GM06990 (cell line): ENCODE measurements around the gene SPSB3.
"Not testable (repeated sequence)": the region's sequence is repeated elsewhere in the genome, so short reads cannot be mapped to it uniquely, and the experiment has no call there.

Source experiments
- DNase-seq: peaks from one replicate; pipeline ENCODE4 v3.0.0-alpha.2; 2011; ENCODE audit not compliant: insufficient read length; ENCODE audit errors: extremely low read depth
- H3K27me3 ChIP-seq: replicated peaks from 2 replicates; pipeline ENCODE4 v1.6.0; 2011; ENCODE audit warnings: low read length; ENCODE audit not compliant: control insufficient read depth, insufficient read depth
- H3K36me3 ChIP-seq: 2 replicates; pipeline ENCODE4 v1.5.1; 2011; ENCODE audit warnings: low read length; ENCODE audit not compliant: control insufficient read depth, insufficient read depth
- H3K4me3 ChIP-seq: replicated peaks from 2 replicates; pipeline ENCODE4 v1.5.1; 2011; ENCODE audit warnings: low read depth, mild to moderate bottlenecking, control low read depth, low read length
- TF ChIP-seq, protein P1 (sequence below): IDR thresholded peaks from 2 replicates; pipeline ENCODE4 v1.5.1; 2011; ENCODE audit warnings: low read length, control low read depth, mild to moderate bottlenecking, inconsistent platforms; ENCODE audit not compliant: insufficient read depth, poor library complexity, severe bottlenecking

SPSB3 gene

GRCh38 chr16:1740781-1741490, 41.4 kb downstream of the SPSB3 start:
- Histone ChIP-seq H3K36me3 (peaks cover 14% of the 10 kb centered on the region), H3K27me3 (no peaks in the 10 kb centered on the region), H3K4me3 (no peak overlapping the region)
- DNase-seq, result no peak
- TF ChIP-seq, protein P1, sequence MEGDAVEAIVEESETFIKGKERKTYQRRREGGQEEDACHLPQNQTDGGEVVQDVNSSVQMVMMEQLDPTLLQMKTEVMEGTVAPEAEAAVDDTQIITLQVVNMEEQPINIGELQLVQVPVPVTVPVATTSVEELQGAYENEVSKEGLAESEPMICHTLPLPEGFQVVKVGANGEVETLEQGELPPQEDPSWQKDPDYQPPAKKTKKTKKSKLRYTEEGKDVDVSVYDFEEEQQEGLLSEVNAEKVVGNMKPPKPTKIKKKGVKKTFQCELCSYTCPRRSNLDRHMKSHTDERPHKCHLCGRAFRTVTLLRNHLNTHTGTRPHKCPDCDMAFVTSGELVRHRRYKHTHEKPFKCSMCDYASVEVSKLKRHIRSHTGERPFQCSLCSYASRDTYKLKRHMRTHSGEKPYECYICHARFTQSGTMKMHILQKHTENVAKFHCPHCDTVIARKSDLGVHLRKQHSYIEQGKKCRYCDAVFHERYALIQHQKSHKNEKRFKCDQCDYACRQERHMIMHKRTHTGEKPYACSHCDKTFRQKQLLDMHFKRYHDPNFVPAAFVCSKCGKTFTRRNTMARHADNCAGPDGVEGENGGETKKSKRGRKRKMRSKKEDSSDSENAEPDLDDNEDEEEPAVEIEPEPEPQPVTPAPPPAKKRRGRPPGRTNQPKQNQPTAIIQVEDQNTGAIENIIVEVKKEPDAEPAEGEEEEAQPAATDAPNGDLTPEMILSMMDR, result no peak

DNA sequence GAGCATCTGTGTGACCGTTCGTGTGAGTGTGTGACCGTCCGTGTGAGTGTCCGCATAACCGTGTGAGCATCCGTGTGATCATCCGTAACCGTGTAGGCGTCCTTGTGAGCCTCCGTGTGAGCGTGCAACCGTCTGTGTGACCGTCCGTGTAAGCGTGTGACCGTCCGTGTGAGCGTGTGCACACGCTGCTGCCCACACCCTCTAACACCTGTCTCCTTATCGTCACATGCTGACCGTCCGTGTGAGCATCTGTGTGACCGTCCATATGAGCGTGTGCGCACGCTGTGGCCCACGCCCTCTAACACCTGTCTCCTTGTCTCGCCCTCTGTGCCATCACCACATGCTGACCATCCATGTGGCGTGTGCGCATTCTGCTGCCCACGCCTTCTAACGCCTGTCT, 42.1 kb downstream of the SPSB3 start:
- no peak overlapping the region for H3K4me3 ChIP-seq
- TF ChIP-seq, protein P1, result no peak
- no peaks in the 10 kb centered on the region for H3K27me3 ChIP-seq
- no peak for DNase-seq
- H3K36me3 ChIP-seq, result peaks cover 14% of the 10 kb centered on the region

DNA sequence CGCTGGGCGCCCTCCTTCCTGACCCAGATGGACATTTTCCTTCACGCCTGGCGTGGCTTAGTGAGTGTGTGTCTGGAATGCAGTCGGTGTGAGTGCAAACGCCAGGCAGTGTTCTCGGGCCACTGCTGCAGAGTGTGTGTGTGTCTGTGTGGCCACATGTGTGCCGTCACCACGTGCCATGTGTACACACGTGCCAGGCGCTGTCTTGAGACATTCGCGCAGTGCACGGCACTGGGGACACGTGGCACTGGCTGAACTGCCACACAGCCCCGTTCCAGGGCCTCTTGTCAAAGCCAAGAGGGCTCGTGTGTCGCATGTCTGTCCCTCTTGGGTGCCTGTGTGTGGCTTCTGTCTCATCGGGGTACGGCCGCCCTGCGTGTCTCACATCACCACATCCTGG, 47.6 kb downstream of the SPSB3 start:
- TF ChIP-seq, protein P1, result no peak

DNA sequence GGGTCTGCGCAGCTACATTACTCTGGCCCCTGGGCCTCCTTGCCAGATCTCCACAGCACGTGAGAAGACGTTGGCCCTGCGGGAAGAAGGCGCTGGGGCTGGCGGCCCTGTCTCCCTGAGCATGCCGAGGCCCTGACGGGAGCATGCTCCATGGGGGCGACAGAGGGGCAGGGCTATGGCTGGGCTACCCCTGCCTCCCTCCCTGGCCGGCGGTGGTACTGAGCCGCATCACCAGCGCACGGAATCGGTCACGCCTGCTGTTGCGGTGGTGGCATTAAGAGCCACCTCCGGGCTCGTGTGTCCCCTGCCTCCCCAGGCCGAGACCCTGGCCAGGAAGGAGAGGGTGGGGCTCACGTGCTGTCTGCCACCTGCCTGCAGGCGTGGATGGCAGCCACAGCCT, 48.2 kb downstream of the SPSB3 start:
- no peak overlapping the region for H3K4me3 ChIP-seq
- H3K27me3 ChIP-seq, result no peaks in the 10 kb centered on the region
- DNase-seq, result no peak
- TF ChIP-seq, protein P1, result no peak
- peaks cover 26% of the 10 kb centered on the region for H3K36me3 ChIP-seq

More for the DNA sequence above, 47.6 kb downstream of the SPSB3 start:
- H3K36me3 ChIP-seq, result peaks cover 26% of the 10 kb centered on the region
- H3K4me3 ChIP-seq, result no peak overlapping the region
- H3K27me3 ChIP-seq, result no peaks in the 10 kb centered on the region
- DNase-seq, result no peak

GRCh38 chr16:1732551-1732987, 49.8 kb downstream of the SPSB3 start:
- peaks cover 35% of the 10 kb centered on the region for H3K36me3 ChIP-seq

DNA sequence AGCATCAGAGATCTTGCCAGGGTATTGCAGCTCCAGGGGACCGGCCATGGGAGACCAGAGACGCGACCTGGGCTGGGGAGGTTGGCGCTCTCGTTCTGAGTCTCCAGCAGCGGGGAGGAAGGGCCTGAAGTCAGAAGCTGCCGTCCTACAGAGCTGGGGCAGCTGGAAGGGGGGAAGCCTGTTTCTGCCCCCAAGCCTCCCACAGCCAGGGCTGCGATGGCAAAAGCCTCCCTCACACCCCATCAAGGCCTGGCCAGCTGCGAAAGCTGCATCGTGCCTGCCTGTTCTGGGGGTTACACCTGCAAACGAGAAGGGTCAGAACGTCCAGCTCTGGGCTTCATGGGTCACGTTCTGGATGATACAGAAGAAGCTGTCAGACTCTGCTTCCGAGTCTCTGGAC, 50.3 kb downstream of the SPSB3 start:
- no peak overlapping the region for H3K4me3 ChIP-seq
- DNase-seq, result no peak
- H3K36me3 ChIP-seq, result peaks cover 38% of the 10 kb centered on the region
- H3K27me3 ChIP-seq, result no peaks in the 10 kb centered on the region
- TF ChIP-seq, protein P1, result no peak

More at GRCh38 chr16:1732551-1732987, 49.8 kb downstream of the SPSB3 start:
- not testable (repeated sequence) for H3K4me3 ChIP-seq, DNase-seq, H3K27me3 ChIP-seq
